HEK293 (cell line): ENCODE results near the gene SAFB.

Experiments
- CTCF ChIA-PET: fragments of 350-600 bp; formaldehyde crosslinking; extraction: SDS; loops from one replicate; lab custom pipeline; 2021; ENCODE audit warnings: antibody characterized with exemption; lab: Yijun Ruan, JAX
- POLR2A ChIA-PET: fragments of 300-600 bp; formaldehyde crosslinking; extraction: SDS; loops from one replicate; lab custom pipeline; 2020; ENCODE audit warnings: antibody characterized with exemption, inconsistent platforms; lab: Yijun Ruan, JAX
- H3K27ac ChIP-seq: fragments of 200-500 bp; sonication (Bioruptor generic); 2 replicates; pipeline ENCODE4 v1.5.1; 2014; ENCODE audit warnings: low read depth, low read length, control low read depth, inconsistent platforms; ENCODE audit errors: extremely low read depth
- H3K36me3 ChIP-seq, 2 experiments: fragments of 200-500 bp in 1 of 2; sonication (Bioruptor generic) in 1 of 2; 1 replicate in 1 of 2; 2 replicates in 1 of 2; pipeline ENCODE4 v1.5.1; 2014 to 2017; ENCODE audit warnings: inconsistent platforms in 2 of 2, low read length in 2 of 2; ENCODE audit not compliant: control insufficient read depth in 2 of 2, insufficient read depth in 1 of 2
- H3K4me1 ChIP-seq: fragments of 200-500 bp; sonication (Bioruptor generic); 2 replicates; pipeline ENCODE4 v1.5.1; 2014; ENCODE audit warnings: mild to moderate bottlenecking, low read length, inconsistent platforms; ENCODE audit not compliant: control insufficient read depth, insufficient read depth
- H3K4me3 ChIP-seq: 2 replicates; pipeline ENCODE4 v1.5.1; 2011; ENCODE audit warnings: low read depth, mild to moderate bottlenecking, control low read depth, low read length, moderate library complexity
- H3K9me3 ChIP-seq: fragments of 200-500 bp; sonication (Bioruptor generic); 2 replicates; pipeline ENCODE4 v1.5.1; 2014; ENCODE audit warnings: low read depth, low read length, inconsistent platforms; ENCODE audit not compliant: control insufficient read depth, insufficient read depth
- ATF2 ChIP-seq: fragments of 450-650 bp; formaldehyde crosslinking; IDR thresholded peaks from 2 replicates; pipeline ENCODE4 v1.5.1; 2016; ENCODE audit warnings: missing biosample characterization, missing genetic modification characterization, low read depth
- KLF1 ChIP-seq: fragments of 450-650 bp; formaldehyde crosslinking; IDR thresholded peaks from 2 replicates; pipeline ENCODE4 v1.5.1; 2016; ENCODE audit warnings: missing biosample characterization, missing genetic modification characterization
- KLF17 ChIP-seq: fragments of 450-650 bp; formaldehyde crosslinking; IDR thresholded peaks from 2 replicates; pipeline ENCODE4 v1.5.1; 2016; ENCODE audit warnings: missing biosample characterization, missing genetic modification characterization
- KLF8 ChIP-seq: fragments of 450-650 bp; formaldehyde crosslinking; IDR thresholded peaks from 2 replicates; pipeline ENCODE4 v1.5.1; 2016; ENCODE audit warnings: missing biosample characterization, missing genetic modification characterization
- MZF1 ChIP-seq: fragments of 450-650 bp; formaldehyde crosslinking; IDR thresholded peaks from 2 replicates; pipeline ENCODE4 v1.5.1; 2017; ENCODE audit warnings: missing biosample characterization, missing genetic modification characterization, borderline replicate concordance
- REPIN1 ChIP-seq: fragments of 450-650 bp; formaldehyde crosslinking; IDR thresholded peaks from 2 replicates; pipeline ENCODE4 v1.5.1; 2017; ENCODE audit warnings: missing biosample characterization, missing genetic modification characterization, low read depth
- ZBTB1 ChIP-seq: fragments of 450-650 bp; formaldehyde crosslinking; IDR thresholded peaks from 2 replicates; pipeline ENCODE4 v1.5.1; 2016; ENCODE audit warnings: missing biosample characterization, missing genetic modification characterization
- ZBTB17 ChIP-seq: fragments of 450-650 bp; formaldehyde crosslinking; IDR thresholded peaks from 2 replicates; pipeline ENCODE4 v1.5.1; 2016; ENCODE audit warnings: missing biosample characterization, missing genetic modification characterization
- ZEB2 ChIP-seq: fragments of 450-650 bp; formaldehyde crosslinking; IDR thresholded peaks from 2 replicates; pipeline ENCODE4 v1.5.1; 2016; ENCODE audit warnings: missing biosample characterization, missing genetic modification characterization
- ZFP41 ChIP-seq: fragments of 450-650 bp; formaldehyde crosslinking; IDR thresholded peaks from 2 replicates; pipeline ENCODE4 v1.5.1; 2016; ENCODE audit warnings: missing biosample characterization, missing genetic modification characterization, borderline replicate concordance
- ZNF114 ChIP-seq: fragments of 450-650 bp; formaldehyde crosslinking; IDR thresholded peaks from 2 replicates; pipeline ENCODE4 v1.5.0; 2017; ENCODE audit warnings: missing biosample characterization, missing genetic modification characterization
- ZNF184 ChIP-seq: fragments of 450-650 bp; IDR thresholded peaks from 2 replicates; pipeline ENCODE4 v1.5.1; 2018; ENCODE audit warnings: missing biosample characterization, mild to moderate bottlenecking, missing genetic modification characterization
- ZNF2 ChIP-seq: fragments of 450-650 bp; formaldehyde crosslinking; IDR thresholded peaks from 2 replicates; pipeline ENCODE4 v1.5.1; 2016; ENCODE audit warnings: missing biosample characterization, missing genetic modification characterization
- ZNF211 ChIP-seq: fragments of 450-650 bp; formaldehyde crosslinking; IDR thresholded peaks from 2 replicates; pipeline ENCODE4 v1.5.1; 2016; ENCODE audit warnings: low read depth, missing biosample characterization, missing genetic modification characterization
- ZNF280D ChIP-seq: fragments of 450-650 bp; formaldehyde crosslinking; IDR thresholded peaks from 2 replicates; pipeline ENCODE4 v1.5.1; 2016; ENCODE audit warnings: missing biosample characterization, missing genetic modification characterization
- ZNF510 ChIP-seq: fragments of 450-650 bp; formaldehyde crosslinking; IDR thresholded peaks from 2 replicates; pipeline ENCODE4 v1.5.1; 2018; ENCODE audit warnings: mild to moderate bottlenecking, missing genetic modification characterization, missing biosample characterization; ENCODE audit not compliant: insufficient replicate concordance
- ZNF544 ChIP-seq: fragments of 450-650 bp; formaldehyde crosslinking; IDR thresholded peaks from 2 replicates; pipeline ENCODE4 v1.5.0; 2017; ENCODE audit warnings: missing biosample characterization, missing genetic modification characterization
- ZNF549 ChIP-seq: fragments of 450-650 bp; IDR thresholded peaks from 2 replicates; pipeline ENCODE4 v1.5.1; 2018; ENCODE audit warnings: missing biosample characterization, missing genetic modification characterization, mild to moderate bottlenecking, inconsistent platforms, moderate library complexity
- ZNF560 ChIP-seq: fragments of 450-650 bp; formaldehyde crosslinking; IDR thresholded peaks from 2 replicates; pipeline ENCODE4 v1.5.1; 2017; ENCODE audit warnings: missing biosample characterization, missing genetic modification characterization, borderline replicate concordance
- ZNF580 ChIP-seq: fragments of 450-650 bp; formaldehyde crosslinking; IDR thresholded peaks from 2 replicates; pipeline ENCODE4 v1.5.1; 2016; ENCODE audit warnings: missing biosample characterization, missing genetic modification characterization
- ZNF596 ChIP-seq: fragments of 450-650 bp; IDR thresholded peaks from 2 replicates; pipeline ENCODE4 v1.5.0; 2018; ENCODE audit warnings: missing biosample characterization, mild to moderate bottlenecking, missing genetic modification characterization, moderate library complexity
- ZNF629 ChIP-seq: fragments of 450-650 bp; formaldehyde crosslinking; IDR thresholded peaks from 2 replicates; pipeline ENCODE4 v1.5.1; 2017; ENCODE audit warnings: missing biosample characterization, missing genetic modification characterization
- ZNF707 ChIP-seq: fragments of 450-650 bp; formaldehyde crosslinking; IDR thresholded peaks from 2 replicates; pipeline ENCODE4 v1.5.1; 2016; ENCODE audit warnings: missing biosample characterization, missing genetic modification characterization
- ZNF747 ChIP-seq: fragments of 450-650 bp; formaldehyde crosslinking; IDR thresholded peaks from 2 replicates; pipeline ENCODE4 v1.5.1; 2016; ENCODE audit warnings: missing biosample characterization, missing genetic modification characterization
- ZNF843 ChIP-seq: fragments of 450-650 bp; formaldehyde crosslinking; IDR thresholded peaks from 2 replicates; pipeline ENCODE4 v1.5.1; 2016; ENCODE audit warnings: missing biosample characterization, missing genetic modification characterization
- TF ChIP-seq, protein P1 (sequence below): fragments of 450-650 bp; formaldehyde crosslinking; IDR thresholded peaks from 2 replicates; pipeline ENCODE4 v1.5.1; 2016; ENCODE audit warnings: missing biosample characterization, missing genetic modification characterization
- TF ChIP-seq, protein P2 (sequence below): fragments of 450-650 bp; formaldehyde crosslinking; IDR thresholded peaks from 2 replicates; pipeline ENCODE4 v1.5.1; 2016; ENCODE audit warnings: missing biosample characterization, missing genetic modification characterization

Gene SAFB

GRCh38 chr19:5705552-5705951 lies 82.7 kb downstream of the SAFB start (continued):
- TF ChIP-seq, protein P1, sequence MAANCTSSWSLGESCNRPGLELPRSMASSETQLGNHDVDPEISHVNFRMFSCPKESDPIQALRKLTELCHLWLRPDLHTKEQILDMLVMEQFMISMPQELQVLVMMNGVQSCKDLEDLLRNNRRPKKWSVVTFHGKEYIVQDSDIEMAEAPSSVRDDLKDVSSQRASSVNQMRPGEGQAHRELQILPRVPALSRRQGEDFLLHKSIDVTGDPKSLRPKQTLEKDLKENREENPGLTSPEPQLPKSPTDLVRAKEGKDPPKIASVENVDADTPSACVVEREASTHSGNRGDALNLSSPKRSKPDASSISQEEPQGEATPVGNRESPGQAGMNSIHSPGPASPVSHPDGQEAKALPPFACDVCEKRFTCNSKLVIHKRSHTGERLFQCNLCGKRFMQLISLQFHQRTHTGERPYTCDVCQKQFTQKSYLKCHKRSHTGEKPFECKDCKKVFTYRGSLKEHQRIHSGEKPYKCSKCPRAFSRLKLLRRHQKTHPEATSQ (tag by site-specific recombination), result no peak
- TF ChIP-seq REPIN1 (tag by site-specific recombination) (no peak), KLF17 (tag by site-specific recombination) (no peak), ZNF747 (tag by site-specific recombination) (no peak), ZNF560 (tag by site-specific recombination) (no peak), ZNF2 (tag by site-specific recombination) (no peak), MZF1 (tag by site-specific recombination) (no peak), ZBTB17 (tag by site-specific recombination) (no peak), ATF2 (tag by site-specific recombination) (no peak), ZNF184 (no peak)

GRCh38 chr19:5706876-5707573 lies 84.1 kb downstream of the SAFB start:
- no peaks in the 10 kb centered on the region for H3K4me1 ChIP-seq
- H3K36me3 ChIP-seq, result peaks cover 29 to 79% of the 10 kb centered on the region in 2 experiments; a peak in 2 of 3 replicates
- ChIA-PET CTCF (interaction anchor here (1.8 kb wide), 1 partner anchor 11 kb away, joined by 6 read pairs; no protein-coding TSS in a partner anchor), POLR2A (interaction anchor here (0.5 to 3.1 kb wide), 4 partner anchors 11 to 45 kb away, joined by 3 to 10 read pairs (median 8); partner anchors contain the start of genes CATSPERD, LONP1 and RPL36)
- no peaks in the 10 kb centered on the region for H3K9me3 ChIP-seq
- H3K4me3 ChIP-seq, result no peak overlapping the region
- H3K27ac ChIP-seq, result no peak overlapping the region
- TF ChIP-seq ZNF510 (no peak), ZNF211 (tag by site-specific recombination) (no peak), KLF1 (tag by site-specific recombination) (no peak), ZNF629 (tag by site-specific recombination) (no peak), ZNF707 (tag by site-specific recombination) (no peak), ZNF596 (tag by site-specific recombination) (no peak), ZNF280D (tag by site-specific recombination) (no peak), ZBTB1 (tag by site-specific recombination) (no peak), ZNF544 (tag by site-specific recombination) (no peak), ZNF843 (tag by site-specific recombination) (no peak), ZNF580 (tag by site-specific recombination) (no peak), KLF8 (tag by site-specific recombination) (no peak), ZEB2 (tag by site-specific recombination) (no peak), ZFP41 (no peak), ZNF114 (tag by site-specific recombination) (no peak), ZNF549 (tag by site-specific recombination) (no peak)
- TF ChIP-seq, protein P2, sequence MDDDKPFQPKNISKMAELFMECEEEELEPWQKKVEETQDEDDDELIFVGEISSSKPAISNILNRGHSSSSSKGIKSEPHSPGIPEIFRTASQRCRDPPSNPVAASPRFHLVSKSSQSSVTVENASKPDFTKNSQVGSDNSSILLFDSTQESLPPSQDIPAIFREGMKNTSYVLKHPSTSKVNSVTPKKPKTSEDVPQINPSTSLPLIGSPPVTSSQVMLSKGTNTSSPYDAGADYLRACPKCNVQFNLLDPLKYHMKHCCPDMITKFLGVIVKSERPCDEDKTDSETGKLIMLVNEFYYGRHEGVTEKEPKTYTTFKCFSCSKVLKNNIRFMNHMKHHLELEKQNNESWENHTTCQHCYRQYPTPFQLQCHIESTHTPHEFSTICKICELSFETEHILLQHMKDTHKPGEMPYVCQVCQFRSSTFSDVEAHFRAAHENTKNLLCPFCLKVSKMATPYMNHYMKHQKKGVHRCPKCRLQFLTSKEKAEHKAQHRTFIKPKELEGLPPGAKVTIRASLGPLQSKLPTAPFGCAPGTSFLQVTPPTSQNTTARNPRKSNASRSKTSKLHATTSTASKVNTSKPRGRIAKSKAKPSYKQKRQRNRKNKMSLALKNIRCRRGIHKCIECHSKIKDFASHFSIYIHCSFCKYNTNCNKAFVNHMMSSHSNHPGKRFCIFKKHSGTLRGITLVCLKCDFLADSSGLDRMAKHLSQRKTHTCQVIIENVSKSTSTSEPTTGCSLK (tag by site-specific recombination), result no peak
